OCI-LY3 (cell line): Measurements from ENCODE around the gene NUB1.
A peak's percentile ranks its signal among the peaks of the same experiment; 100 is the strongest.

Source experiments
- H2AFZ ChIP-seq: fragments of 200-600, 300-600 bp; shearing (Covaris generic); 2 replicates; pipeline ENCODE4 v1.6.0; 2014; ENCODE audit warnings: antibody characterized with exemption, low read depth, low read length
- H3K27ac ChIP-seq: fragments of 200-600, 300-600 bp; sonication (generic); 2 replicates; pipeline ENCODE4 v1.5.1; 2014; ENCODE audit warnings: mild to moderate bottlenecking, low read length, moderate library complexity, mixed read lengths
- H3K27me3 ChIP-seq: fragments of 200-600, 300-600 bp; sonication (generic); 2 replicates; pipeline ENCODE4 v1.6.1; 2014; ENCODE audit warnings: low read depth, low read length, mixed read lengths
- H3K36me3 ChIP-seq: fragments of 200-600, 300-600 bp; sonication (generic); replicated peaks from 2 replicates; pipeline ENCODE3; 2014; ENCODE audit warnings: low read depth, low read length, mixed read lengths
- H3K4me1 ChIP-seq: fragments of 300-600, 200-600 bp; sonication (generic); 2 replicates; pipeline ENCODE4 v1.6.1; 2014; ENCODE audit warnings: low read length, mixed read lengths
- H3K4me2 ChIP-seq: fragments of 200-600, 300-600 bp; sonication (generic); 2 replicates; pipeline ENCODE4 v1.6.1; 2014; ENCODE audit warnings: low read length, mixed read lengths
- H3K4me3 ChIP-seq: fragments of 300-600, 200-600 bp; sonication (generic); 2 replicates; pipeline ENCODE4 v1.5.1; 2014; ENCODE audit warnings: antibody characterized with exemption, mild to moderate bottlenecking, low read length, moderate library complexity
- H3K79me2 ChIP-seq: fragments of 300-600, 200-600 bp; shearing (Covaris generic); 2 replicates; pipeline ENCODE4 v1.6.1; 2014; ENCODE audit warnings: mild to moderate bottlenecking, low read length, mixed read lengths
- H3K9ac ChIP-seq: fragments of 300-600, 200-600 bp; shearing (Covaris generic); 2 replicates; pipeline ENCODE4 v1.6.0; 2014; ENCODE audit warnings: mild to moderate bottlenecking, low read length, moderate library complexity
- H3K9me3 ChIP-seq: fragments of 200-600, 300-600 bp; shearing (Covaris generic); 2 replicates; pipeline ENCODE4 v1.6.1; 2014; ENCODE audit warnings: low read length, mixed read lengths; ENCODE audit not compliant: insufficient read depth
- H4K20me1 ChIP-seq: fragments of 200-600, 300-600 bp; sonication (generic); 2 replicates; pipeline ENCODE4 v1.6.1; 2016; ENCODE audit warnings: low read length, mixed read lengths; ENCODE audit not compliant: insufficient read depth
- EZH2phosphoT487 ChIP-seq: fragments of 200-600 bp; shearing (Covaris generic); IDR thresholded peaks from 2 replicates; pipeline ENCODE4 v1.6.1; 2018; ENCODE audit warnings: antibody characterized with exemption, mixed run types, low read depth
- TF ChIP-seq, protein P1 (sequence below): fragments of 200-600, 300-600 bp; sonication (generic); IDR thresholded peaks from 2 replicates; pipeline ENCODE4 v1.5.1; 2014; ENCODE audit warnings: antibody characterized with exemption, low read length, low read depth

NUB1 gene, protein sequence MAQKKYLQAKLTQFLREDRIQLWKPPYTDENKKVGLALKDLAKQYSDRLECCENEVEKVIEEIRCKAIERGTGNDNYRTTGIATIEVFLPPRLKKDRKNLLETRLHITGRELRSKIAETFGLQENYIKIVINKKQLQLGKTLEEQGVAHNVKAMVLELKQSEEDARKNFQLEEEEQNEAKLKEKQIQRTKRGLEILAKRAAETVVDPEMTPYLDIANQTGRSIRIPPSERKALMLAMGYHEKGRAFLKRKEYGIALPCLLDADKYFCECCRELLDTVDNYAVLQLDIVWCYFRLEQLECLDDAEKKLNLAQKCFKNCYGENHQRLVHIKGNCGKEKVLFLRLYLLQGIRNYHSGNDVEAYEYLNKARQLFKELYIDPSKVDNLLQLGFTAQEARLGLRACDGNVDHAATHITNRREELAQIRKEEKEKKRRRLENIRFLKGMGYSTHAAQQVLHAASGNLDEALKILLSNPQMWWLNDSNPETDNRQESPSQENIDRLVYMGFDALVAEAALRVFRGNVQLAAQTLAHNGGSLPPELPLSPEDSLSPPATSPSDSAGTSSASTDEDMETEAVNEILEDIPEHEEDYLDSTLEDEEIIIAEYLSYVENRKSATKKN

DNA sequence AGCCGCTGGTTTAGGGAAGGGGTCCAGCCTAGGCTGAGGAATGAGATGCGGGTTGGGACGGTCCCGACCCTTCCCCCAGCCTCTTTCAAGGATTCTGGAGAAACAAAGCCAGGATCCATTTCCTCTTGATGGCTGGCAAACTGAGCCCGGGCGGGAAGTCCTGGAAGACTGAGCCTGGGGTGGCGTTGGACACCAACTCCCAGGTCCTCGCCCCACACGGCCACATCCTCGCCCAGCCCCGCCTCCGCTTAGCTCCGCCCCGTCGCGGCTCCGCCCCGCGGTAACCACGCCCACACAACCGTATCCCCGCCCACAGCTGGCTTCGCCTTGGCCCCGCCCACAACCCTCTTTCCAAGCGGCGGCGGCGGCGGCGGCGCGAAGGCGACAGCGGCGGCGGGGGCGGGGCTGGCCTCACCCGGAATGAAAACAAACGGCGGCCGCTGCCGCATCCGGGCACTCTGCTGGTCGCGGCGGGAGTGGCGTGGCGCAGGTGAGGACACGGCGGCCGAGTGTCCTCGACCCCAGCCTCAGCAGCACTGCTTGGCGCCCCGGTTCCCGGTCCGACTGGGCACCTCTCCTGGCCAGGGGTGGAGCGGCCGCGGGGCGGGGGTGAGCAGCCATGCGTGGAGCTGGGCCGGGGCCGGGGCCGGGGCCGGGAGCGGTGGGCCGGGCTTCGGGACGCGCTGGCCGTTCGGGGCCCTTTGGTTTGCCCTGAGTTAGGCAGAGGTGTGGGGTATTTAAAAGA, at the start of gene NUB1:
Gene NUB1 (plus strand): TSS at position 456 of the 745 bp plus-strand sequence. CDS start 3,538 bp downstream, outside the sequence.
- Histone ChIP-seq H3K27me3 (no peaks in the 10 kb centered on the region), H3K9me3 (no peaks in the 10 kb centered on the region), H4K20me1 (peaks cover 5% of the 10 kb centered on the region; the same call in 1 of the 2 replicates), H3K4me1 (peaks cover 35% of the 10 kb centered on the region), H3K79me2 (peaks cover 8% of the 10 kb centered on the region), H3K36me3 (peaks cover 19% of the 10 kb centered on the region), H3K27ac (peak within 1 kb of the TSS; percentile 79), H3K4me2 (peak within 1 kb of the TSS; percentile 75), H3K9ac (peak within 1 kb of the TSS; percentile 70), H3K4me3 (peak within 1 kb of the TSS; percentile 86), H2AFZ (peak within 1 kb of the TSS; percentile 32; the same call in 1 of the 2 replicates)
- no peak for TF ChIP-seq EZH2phosphoT487
- TF ChIP-seq, protein P1, sequence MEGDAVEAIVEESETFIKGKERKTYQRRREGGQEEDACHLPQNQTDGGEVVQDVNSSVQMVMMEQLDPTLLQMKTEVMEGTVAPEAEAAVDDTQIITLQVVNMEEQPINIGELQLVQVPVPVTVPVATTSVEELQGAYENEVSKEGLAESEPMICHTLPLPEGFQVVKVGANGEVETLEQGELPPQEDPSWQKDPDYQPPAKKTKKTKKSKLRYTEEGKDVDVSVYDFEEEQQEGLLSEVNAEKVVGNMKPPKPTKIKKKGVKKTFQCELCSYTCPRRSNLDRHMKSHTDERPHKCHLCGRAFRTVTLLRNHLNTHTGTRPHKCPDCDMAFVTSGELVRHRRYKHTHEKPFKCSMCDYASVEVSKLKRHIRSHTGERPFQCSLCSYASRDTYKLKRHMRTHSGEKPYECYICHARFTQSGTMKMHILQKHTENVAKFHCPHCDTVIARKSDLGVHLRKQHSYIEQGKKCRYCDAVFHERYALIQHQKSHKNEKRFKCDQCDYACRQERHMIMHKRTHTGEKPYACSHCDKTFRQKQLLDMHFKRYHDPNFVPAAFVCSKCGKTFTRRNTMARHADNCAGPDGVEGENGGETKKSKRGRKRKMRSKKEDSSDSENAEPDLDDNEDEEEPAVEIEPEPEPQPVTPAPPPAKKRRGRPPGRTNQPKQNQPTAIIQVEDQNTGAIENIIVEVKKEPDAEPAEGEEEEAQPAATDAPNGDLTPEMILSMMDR = no peak

DNA sequence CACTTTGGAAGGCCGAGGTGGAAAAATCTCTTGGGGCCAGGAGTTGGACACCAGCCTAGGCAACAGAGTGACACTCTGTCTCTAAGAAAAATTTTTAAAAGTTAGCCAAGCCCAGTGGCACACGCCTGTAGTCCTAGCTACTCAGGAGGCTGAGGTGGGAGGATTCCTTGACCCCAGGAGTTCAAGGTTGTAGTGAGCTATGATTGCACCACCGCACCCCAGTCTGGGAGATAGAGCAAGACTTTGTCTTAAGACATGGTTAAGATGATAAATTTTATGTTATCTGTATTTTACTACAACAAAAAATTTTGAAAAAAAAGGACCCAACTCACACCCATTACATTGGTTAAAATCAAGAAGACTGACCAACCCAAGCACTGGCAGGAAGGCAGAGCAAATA, 48.8 kb upstream of the NUB1 start:
- Histone ChIP-seq H4K20me1 (no peaks in the 10 kb centered on the region), H3K79me2 (no peaks in the 10 kb centered on the region), H3K4me1 (no peaks in the 10 kb centered on the region), H3K4me2 (no peak overlapping the region), H3K9me3 (no peaks in the 10 kb centered on the region), H3K4me3 (no peak overlapping the region), H3K36me3 (no peaks in the 10 kb centered on the region), H3K27ac (no peak overlapping the region), H3K27me3 (peaks cover 41% of the 10 kb centered on the region), H3K9ac (no peak overlapping the region), H2AFZ (no peak overlapping the region)
- no peak for TF ChIP-seq EZH2phosphoT487
- TF ChIP-seq, protein P1 = no peak

DNA sequence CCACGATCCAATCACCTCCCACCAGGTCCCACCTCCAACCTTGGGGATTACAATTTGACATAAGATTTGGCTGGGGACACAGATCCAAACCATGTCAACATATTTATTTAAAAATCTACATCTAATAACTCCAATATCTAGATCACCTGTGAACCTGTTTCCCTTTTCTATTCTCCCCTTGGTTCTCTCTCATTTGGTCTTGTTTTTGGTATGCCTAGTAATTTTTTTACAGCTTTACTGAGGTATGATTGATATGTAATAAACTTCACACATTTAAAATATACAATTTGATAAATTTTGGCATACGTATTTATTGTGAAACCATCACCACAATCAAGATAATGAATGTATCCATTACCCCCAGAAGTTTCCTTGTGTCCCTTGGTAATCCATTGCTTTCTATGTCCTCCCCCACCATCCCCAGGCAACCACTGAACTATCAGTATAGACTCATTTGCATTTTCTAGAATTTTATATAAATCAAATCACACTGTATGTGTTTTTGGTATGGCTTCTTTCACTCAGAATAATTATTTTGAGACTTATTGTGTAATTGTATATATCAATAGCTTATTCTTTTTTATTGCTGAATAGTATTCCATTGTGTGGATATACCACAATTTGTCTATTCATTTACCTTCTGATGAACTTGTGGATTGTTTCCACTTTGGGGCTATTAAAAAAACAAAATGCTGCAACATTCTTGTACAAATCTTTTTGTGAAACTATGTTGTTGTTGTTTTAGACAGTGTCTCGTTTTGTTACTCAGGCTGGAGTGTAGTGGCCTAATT, 45.2 kb upstream of the NUB1 start:
- Histone ChIP-seq H3K27me3 (peaks cover 44% of the 10 kb centered on the region), H3K27ac (no peak overlapping the region), H3K4me2 (no peak overlapping the region), H3K4me3 (no peak overlapping the region), H2AFZ (no peak overlapping the region), H3K9ac (no peak overlapping the region), H3K36me3 (no peaks in the 10 kb centered on the region), H3K79me2 (no peaks in the 10 kb centered on the region), H3K4me1 (peaks cover 11% of the 10 kb centered on the region), H4K20me1 (0 out of 2 replicates have a peak, but pooled peaks cover 6% of the 10 kb centered on the region), H3K9me3 (no peaks in the 10 kb centered on the region)
- TF ChIP-seq EZH2phosphoT487 = no peak
- TF ChIP-seq, protein P1 = no peak
